HAP-1 (cell line): ENCODE results near the gene TRIP10.
"Not testable (repeated sequence)": the region's sequence is repeated elsewhere in the genome, so short reads cannot be mapped to it uniquely, and the experiment has no call there.

Experiments
- DNase-seq, 2 experiments: peaks; one replicate each; pipeline ENCODE4 v3.0.0-alpha.2; 2016 to 2020; ENCODE audit warnings: low spot score in 2 of 2
- H3K27me3 ChIP-seq: fragments of 250-450 bp; sonication (Bioruptor Pico); 2 replicates; pipeline ENCODE4 v1.5.1; 2020; ENCODE audit warnings: low read depth, mild to moderate bottlenecking, moderate library complexity
- H3K36me3 ChIP-seq: fragments of 250-450 bp; sonication (Bioruptor Pico); replicated peaks from 2 replicates; pipeline ENCODE4 v1.5.1; 2020; ENCODE audit warnings: mild to moderate bottlenecking
- H3K4me1 ChIP-seq: fragments of 250-450 bp; sonication (Bioruptor Pico); 2 replicates; pipeline ENCODE4 v1.5.1; 2020; ENCODE audit warnings: mild to moderate bottlenecking
- H3K4me3 ChIP-seq: fragments of 250-450 bp; sonication (Bioruptor Pico); 2 replicates; pipeline ENCODE4 v1.5.1; 2020; ENCODE audit warnings: mild to moderate bottlenecking, moderate library complexity
- H3K9me3 ChIP-seq: fragments of 250-450 bp; sonication (Bioruptor Pico); 2 replicates; pipeline ENCODE4 v1.5.1; 2020; ENCODE audit warnings: mild to moderate bottlenecking, moderate library complexity
- in situ Hi-C: fragments of 300-500 bp; cut with MboI; formaldehyde crosslinking; loops from 3 replicates; pipeline ENCODE4 v1.14.3; 2020; ENCODE audit warnings: low sequenced_read_pairs, inconsistent platforms, mixed read lengths

The TRIP10 gene

GRCh38 chr19:6767357-6768235 lies 28.1 kb downstream of the TRIP10 start, which contains the start of gene SH2D3A:
Gene SH2D3A (minus strand): TSS chr19:6767435. CDS start chr19:6763748, 3,687 bp downstream.
- H3K27me3 ChIP-seq, result no peaks in the 10 kb centered on the region
- H3K36me3 ChIP-seq, result no peaks in the 10 kb centered on the region
- in situ Hi-C loops, result no loop called here
- H3K4me1 ChIP-seq, result peaks cover 6% of the 10 kb centered on the region; the same call in 1 of the 2 replicates
- peak within 1 kb of the TSS; percentile 51 for H3K4me3 ChIP-seq
- DNase-seq, result peak; percentile 84 to 95
- H3K9me3 ChIP-seq, result no peaks in the 10 kb centered on the region

- Histone ChIP-seq H3K36me3 (no peaks in the 10 kb centered on the region), H3K4me1 (peaks cover 6% of the 10 kb centered on the region; the same call in 1 of the 2 replicates), H3K4me3 (peak overlapping the region; percentile 51), H3K27me3 (no peaks in the 10 kb centered on the region), H3K9me3 (no peaks in the 10 kb centered on the region)
- in situ Hi-C loops, result no loop called here
- DNase-seq, result no peak
These were observed 28.8 kb downstream of the TRIP10 start for GRCh38 chr19:6768236-6768785.

- Histone ChIP-seq H3K4me1 (peaks cover 6% of the 10 kb centered on the region; the same call in 1 of the 2 replicates), H3K27me3 (no peaks in the 10 kb centered on the region), H3K9me3 (no peaks in the 10 kb centered on the region), H3K4me3 (no peak overlapping the region), H3K36me3 (no peaks in the 10 kb centered on the region)
- in situ Hi-C loops, result no loop called here
- DNase-seq, result peak; percentile 27 to 43
These were observed 29.6 kb downstream of the TRIP10 start for GRCh38 chr19:6769006-6769619.

- H3K36me3 ChIP-seq, H3K4me3 ChIP-seq, H3K4me1 ChIP-seq, H3K9me3 ChIP-seq, H3K27me3 ChIP-seq, in situ Hi-C loops, DNase-seq: not testable (repeated sequence)
These were observed 32.2 kb downstream of the TRIP10 start for GRCh38 chr19:6771648-6772027.

- Histone ChIP-seq H3K4me3 (no peak within 1 kb of the TSS), H3K9me3 (no peaks in the 10 kb centered on the region), H3K27me3 (no peaks in the 10 kb centered on the region), H3K36me3 (no peaks in the 10 kb centered on the region), H3K4me1 (no peaks in the 10 kb centered on the region)
- in situ Hi-C loops, result no loop called here
- DNase-seq, result peak in 1 of 2 experiments; percentile 33
These were observed 32.8 kb downstream of the TRIP10 start, which contains the start of gene VAV1 for GRCh38 chr19:6772028-6772865. Gene VAV1 (plus strand): TSS chr19:6772708. CDS start chr19:6772808, 100 bp downstream.

- DNase-seq, result no peak
- Histone ChIP-seq H3K4me1 (no peaks in the 10 kb centered on the region), H3K36me3 (no peaks in the 10 kb centered on the region), H3K27me3 (no peaks in the 10 kb centered on the region), H3K9me3 (no peaks in the 10 kb centered on the region), H3K4me3 (no peak overlapping the region)
- in situ Hi-C loops, result no loop called here
These were observed 33.4 kb downstream of the TRIP10 start for GRCh38 chr19:6772866-6773322.

GRCh38 chr19:6773323-6773931 lies 33.9 kb downstream of the TRIP10 start:
- H3K9me3 ChIP-seq, result no peaks in the 10 kb centered on the region
- no peaks in the 10 kb centered on the region for H3K4me1 ChIP-seq
- no peak for DNase-seq
- H3K4me3 ChIP-seq, result no peak overlapping the region
- no peaks in the 10 kb centered on the region for H3K36me3 ChIP-seq
- H3K27me3 ChIP-seq, result no peaks in the 10 kb centered on the region
- in situ Hi-C loops, result no loop called here

GRCh38 chr19:6774821-6775707 lies 35.6 kb downstream of the TRIP10 start:
- H3K4me1 ChIP-seq, result no peaks in the 10 kb centered on the region
- no peak for DNase-seq
- in situ Hi-C loops, result no loop called here
- no peaks in the 10 kb centered on the region for H3K36me3 ChIP-seq
- no peaks in the 10 kb centered on the region for H3K9me3 ChIP-seq
- no peak overlapping the region for H3K4me3 ChIP-seq
- H3K27me3 ChIP-seq, result no peaks in the 10 kb centered on the region

- H3K9me3 ChIP-seq, DNase-seq, H3K36me3 ChIP-seq, H3K4me1 ChIP-seq, H3K4me3 ChIP-seq, in situ Hi-C loops, H3K27me3 ChIP-seq: not testable (repeated sequence)
These were observed 36.6 kb downstream of the TRIP10 start for GRCh38 chr19:6776045-6776444.

GRCh38 chr19:6776999-6777398 lies 37.5 kb downstream of the TRIP10 start:
- Histone ChIP-seq H3K27me3 (no peaks in the 10 kb centered on the region), H3K4me3 (no peak overlapping the region), H3K4me1 (no peaks in the 10 kb centered on the region), H3K9me3 (no peaks in the 10 kb centered on the region), H3K36me3 (no peaks in the 10 kb centered on the region)
- in situ Hi-C loops, result no loop called here
- no peak for DNase-seq

GRCh38 chr19:6777434-6777833 lies 38.0 kb downstream of the TRIP10 start:
- in situ Hi-C loops, result no loop called here
- H3K27me3 ChIP-seq, result no peaks in the 10 kb centered on the region
- H3K4me1 ChIP-seq, result no peaks in the 10 kb centered on the region
- no peak for DNase-seq
- H3K4me3 ChIP-seq, result no peak overlapping the region
- no peaks in the 10 kb centered on the region for H3K9me3 ChIP-seq
- no peaks in the 10 kb centered on the region for H3K36me3 ChIP-seq

GRCh38 chr19:6778386-6778785 lies 38.9 kb downstream of the TRIP10 start:
- no peak overlapping the region for H3K4me3 ChIP-seq
- no peaks in the 10 kb centered on the region for H3K36me3 ChIP-seq
- in situ Hi-C loops, result no loop called here
- H3K4me1 ChIP-seq, result no peaks in the 10 kb centered on the region
- H3K27me3 ChIP-seq, result no peaks in the 10 kb centered on the region
- no peak for DNase-seq
- H3K9me3 ChIP-seq, result no peaks in the 10 kb centered on the region
